ENCODE results near the gene SCTR. TPM values are rescaled to one million over a fixed set of nuclear protein-coding genes. Genes with fewer than 3 reads are reported as not detected.
"Not testable (repeated sequence)": the region's sequence is repeated elsewhere in the genome, so short reads cannot be mapped to it uniquely, and the experiment has no call there.

SCTR gene
- total RNA-seq, 1 experiment from 2014 or later: not detected

- no peak for DNase-seq (ENCODE audit: low read depth)
Measured at GRCh38 chr2:119415630-119416029, 108.7 kb downstream of the SCTR start.

- no peak for DNase-seq (ENCODE audit: low read depth)
Measured at GRCh38 chr2:119414894-119415293, 109.4 kb downstream of the SCTR start.

- DNase-seq (ENCODE audit: low read depth): no peak
Measured at GRCh38 chr2:119409506-119409905, 114.8 kb downstream of the SCTR start.

GRCh38 chr2:119408221-119408619 is 116.1 kb downstream of the SCTR start:
- no peak for DNase-seq (ENCODE audit: low read depth)

GRCh38 chr2:119407430-119408220 is 116.7 kb downstream of the SCTR start:
- peak; percentile 35 for DNase-seq (ENCODE audit: low read depth)

- DNase-seq (ENCODE audit: low read depth): no peak
Measured at GRCh38 chr2:119405151-119405550, 119.1 kb downstream of the SCTR start.

- DNase-seq (ENCODE audit: low read depth): not testable (repeated sequence)
Measured at GRCh38 chr2:119403618-119404017, 120.7 kb downstream of the SCTR start.

- DNase-seq (ENCODE audit: low read depth): no peak
Measured at GRCh38 chr2:119402645-119403560, 121.4 kb downstream of the SCTR start.

GRCh38 chr2:119402106-119402505 is 122.2 kb downstream of the SCTR start:
- no peak for DNase-seq (ENCODE audit: low read depth)

- DNase-seq (ENCODE audit: low read depth): no peak
Measured at GRCh38 chr2:119397196-119397595, 127.1 kb downstream of the SCTR start.

GRCh38 chr2:119393971-119394748 is 130.1 kb downstream of the SCTR start:
- DNase-seq (ENCODE audit: low read depth): no peak

Other genes starting within 250 kb of the SCTR start
- gene C2orf76, start 157.6 kb downstream of the SCTR start, total RNA-seq (2014; rRNA removed): 7.0 and 15.5 TPM in 2 replicates
- gene DBI, start 157.5 kb downstream of the SCTR start, total RNA-seq (2014; rRNA removed): 135 and 150 TPM in 2 replicates
- gene TMEM37, start 92.6 kb downstream of the SCTR start, total RNA-seq (2014; rRNA removed): not detected in 2 replicates
- gene CFAP221, start 20.0 kb upstream of the SCTR start, total RNA-seq (2014; rRNA removed): not detected in 2 replicates
- 17.1 and 18.8 TPM in 2 replicates for gene TMEM177, start 154.7 kb upstream of the SCTR start, total RNA-seq (2014; rRNA removed)
- 13.6 and 17.5 TPM in 2 replicates for gene PTPN4, start 235.4 kb upstream of the SCTR start, total RNA-seq (2014; rRNA removed)

All from LHCN-M2 (cell line).